GM12878 (cell line): Measurements from ENCODE around the gene CACNG1. TPM values are rescaled to one million over a fixed set of nuclear protein-coding genes. Genes with fewer than 3 reads are reported as not detected.

Source experiments
- ATAC-seq: fragments of 200-7000 bp; cut with Tn5 transposase; 3 replicates; pipeline ENCODE4 v1.9.1; 2020; ENCODE audit warnings: mild to moderate bottlenecking, moderate library complexity
- Bru-seq: library from RNA; stranded (reverse); fragments of 400-500 nt; gene quantifications from one replicate; lab custom pipeline; 2021; lab: Mats Ljungman, UMichigan
- BruChase-seq, 2 experiments: library from RNA; stranded (reverse); fragments of 400-500 nt; gene quantifications; one replicate each; lab custom pipeline; 2021; lab: Mats Ljungman, UMichigan
- BruUV-seq: library from RNA; stranded (reverse); fragments of 400-500 nt; replicated peaks from 2 replicates; lab custom pipeline; 2021; lab: Mats Ljungman, UMichigan
- CTCF ChIA-PET: fragments of 300-600 bp; sonication (Branson Sonifier 250); formaldehyde crosslinking; extraction: SDS; loops from one replicate; lab custom pipeline; 2021; ENCODE audit warnings: inconsistent platforms; lab: Yijun Ruan, JAX
- POLR2A ChIA-PET: fragments of 350-600 bp; formaldehyde crosslinking; extraction: SDS; loops from one replicate; lab custom pipeline; 2021; ENCODE audit warnings: inconsistent platforms; lab: Charles Lee
- RAD21 ChIA-PET: fragments of 300-600 bp; sonication (Branson Sonifier 250); formaldehyde crosslinking; loops from one replicate; lab custom pipeline; 2023; ENCODE audit warnings: antibody characterized with exemption; ENCODE audit not compliant: unreplicated experiment; lab: Charles Lee
- SMC1A ChIA-PET: fragments of 300-600 bp; sonication (Branson Sonifier 250); formaldehyde crosslinking; loops from one replicate; lab custom pipeline; 2023; ENCODE audit not compliant: unreplicated experiment, uncharacterized antibody; lab: Charles Lee
- DNase-seq: peaks from one replicate; pipeline ENCODE4 v3.0.0-alpha.2; 2011; ENCODE audit warnings: low read depth, low spot score
- FAIRE-seq: peaks from 3 replicates; lab custom pipeline; 2011; peaks lifted over from hg19 to GRCh38; lab: Jason Lieb, UNC
- H2AFZ ChIP-seq: 2 replicates; pipeline ENCODE4 v1.6.0; 2011; ENCODE audit warnings: low read depth, low read length, control low read depth; ENCODE audit not compliant: control insufficient read depth
- H3K27ac ChIP-seq: 2 replicates; pipeline ENCODE4 v1.5.1; 2011; ENCODE audit warnings: control low read depth; ENCODE audit not compliant: control insufficient read depth, insufficient read depth
- H3K27me3 ChIP-seq, 2 experiments: replicated peaks in 1 of 2; 2 replicates each; pipeline versions ENCODE4 v1.6.0 to v1.6.1; 2011; ENCODE audit warnings: low read length in 1 of 2; ENCODE audit not compliant: control insufficient read depth in 2 of 2, insufficient read depth in 2 of 2
- H3K36me3 ChIP-seq, 2 experiments: 2 replicates each; pipeline ENCODE4 v1.5.1; 2011; ENCODE audit warnings: low read length in 1 of 2; ENCODE audit not compliant: control insufficient read depth in 2 of 2, insufficient read depth in 2 of 2
- H3K4me1 ChIP-seq: 2 replicates; pipeline ENCODE4 v1.6.1; 2011; ENCODE audit warnings: mild to moderate bottlenecking, low read length, moderate library complexity, mixed read lengths; ENCODE audit not compliant: control insufficient read depth, insufficient read depth
- H3K4me2 ChIP-seq: 2 replicates; pipeline ENCODE4 v1.6.0; 2011; ENCODE audit warnings: control low read depth; ENCODE audit not compliant: control insufficient read depth, insufficient read depth
- H3K4me3 ChIP-seq: fragments of 200-600 bp; sonication (generic); 2 replicates; pipeline ENCODE4 v1.5.1; 2016
- H3K79me2 ChIP-seq: 2 replicates; pipeline ENCODE4 v1.6.0; 2011; ENCODE audit warnings: low read length; ENCODE audit not compliant: control insufficient read depth, insufficient read depth
- H3K9ac ChIP-seq: 2 replicates; pipeline ENCODE4 v1.8.0; 2011; ENCODE audit warnings: low read length, control low read depth, mixed read lengths; ENCODE audit not compliant: control insufficient read depth, insufficient read depth
- H3K9me3 ChIP-seq: replicated peaks from 3 replicates; pipeline ENCODE4 v1.5.1; 2011; ENCODE audit warnings: mild to moderate bottlenecking, low read length; ENCODE audit not compliant: control insufficient read depth, insufficient read depth
- H4K20me1 ChIP-seq: 2 replicates; pipeline ENCODE4 v1.6.0; 2011; ENCODE audit not compliant: control insufficient read depth, insufficient read depth
- CREB1 ChIP-seq: IDR thresholded peaks from 2 replicates; pipeline ENCODE4 v1.6.1; 2012; ENCODE audit warnings: low read depth, mild to moderate bottlenecking, inconsistent platforms
- E4F1 ChIP-seq: fragments of 450-650 bp; IDR thresholded peaks from 2 replicates; pipeline ENCODE4 v1.6.1; 2018; ENCODE audit warnings: borderline replicate concordance, mild to moderate bottlenecking; ENCODE audit not compliant: partially characterized antibody
- HSF1 ChIP-seq: fragments of 150-350 bp; IDR thresholded peaks from 2 replicates; pipeline ENCODE4 v1.6.1; 2014; ENCODE audit warnings: mild to moderate bottlenecking, low read depth, low read length
- IKZF1 ChIP-seq: fragments of 450-650 bp; conservative IDR thresholded peaks from 2 replicates; pipeline ENCODE4 v1.6.1; 2017; ENCODE audit warnings: antibody characterized with exemption, mild to moderate bottlenecking
- KDM1A ChIP-seq: fragments of 200-600 bp; sonication (generic); IDR thresholded peaks from 2 replicates; pipeline ENCODE4 v1.6.1; 2016; ENCODE audit warnings: borderline replicate concordance
- MYC ChIP-seq: IDR thresholded peaks from 2 replicates; pipeline ENCODE4 v1.6.1; 2011; ENCODE audit warnings: mild to moderate bottlenecking, low read length, moderate library complexity, inconsistent platforms; ENCODE audit not compliant: insufficient read depth, insufficient replicate concordance, insufficient read length, severe bottlenecking
- POLR2AphosphoS5 ChIP-seq: IDR thresholded peaks from 2 replicates; pipeline ENCODE4 v1.6.1; 2011; ENCODE audit warnings: mild to moderate bottlenecking, low read length, inconsistent platforms
- SMC3 ChIP-seq: IDR thresholded peaks from 2 replicates; pipeline ENCODE4 v1.6.1; 2011; ENCODE audit warnings: low read length, improper control_type of control experiment, borderline replicate concordance
- SP1 ChIP-seq: IDR thresholded peaks from one replicate; pipeline ENCODE4 v1.6.1; 2011; ENCODE audit warnings: low read depth, low read length
- TARDBP ChIP-seq: IDR thresholded peaks from 2 replicates; pipeline ENCODE4 v1.6.1; 2016; ENCODE audit warnings: borderline replicate concordance
- ZBED1 ChIP-seq: IDR thresholded peaks from 2 replicates; pipeline ENCODE4 v1.6.1; 2016; ENCODE audit warnings: borderline replicate concordance
- ZNF274 ChIP-seq: IDR thresholded peaks from one replicate; pipeline ENCODE4 v1.8.0; 2011; ENCODE audit not compliant: insufficient read length, insufficient read depth
- WGBS: methylation state at CpG from one replicate; pipeline ENCODE4 v1.1.6; 2016; ENCODE audit warnings: low lambda C conversion rate; ENCODE audit not compliant: insufficient replicate concordance, insufficient coverage; ENCODE audit errors: missing lambda C conversion rate; 5-methylcytosine and 5-hydroxymethylcytosine counted together
- in situ Hi-C: fragments of 300-500 bp; cut with MboI; formaldehyde crosslinking; loops from 9 replicates; pipeline ENCODE4 v1.14.3; 2018; ENCODE audit warnings: mixed read lengths
- intact Hi-C: fragments of 100-400 bp; cut with micrococcal nuclease; formaldehyde crosslinking; loops from one replicate; pipeline ENCODE4 v1.14.2; 2022; ENCODE audit not compliant: unreplicated experiment
- long read RNA-seq, 2 experiments: library from polyadenylated mRNA; unstranded; transcript quantifications; one replicate each; pipeline ENCODE4 v2.0.0, GENCODE V29; 2019 to 2020
- polyA minus RNA-seq, 3 experiments: library from RNA; depleted of rRNA, polyadenylated mRNA; stranded (reverse); fragments of >200 nt; gene quantifications; 2 replicates each; pipeline ENCODE4 v1.2.3, GENCODE V29; 2011
- polyA plus RNA-seq, 11 experiments: library from polyadenylated mRNA; depleted of rRNA in 4 of 11; unstranded in 6 of 11; stranded (reverse) in 5 of 11; fragments of >200 nt; fragmentation: Nextera tagmentation in 4 of 11; fragmentation: Illumina TruSeq in 1 of 11; extraction: Ambion mirVana in 4 of 11; extraction: Trizol in 1 of 11; gene quantifications; 1 replicate in 1 of 11; 2 replicates in 10 of 11; pipeline versions ENCODE4 v1.2.1 to v1.2.3, GENCODE V29; 2011 to 2016; ENCODE audit warnings: inconsistent platforms in 2 of 11, missing spikeins in 2 of 11, low read depth in 1 of 11
- total RNA-seq, 4 experiments: library from RNA; depleted of rRNA in 3 of 4; stranded (reverse); fragments of >200 nt in 3 of 4; fragmentation: Illumina TruSeq in 1 of 4; extraction: Trizol in 1 of 4; gene quantifications; 2 replicates each; pipeline versions ENCODE4 v1.2.1 to v1.2.3, GENCODE V29; 2013 to 2021
- TF ChIP-seq, protein P1 (sequence below): IDR thresholded peaks from 2 replicates; pipeline ENCODE4 v1.6.1; 2012; ENCODE audit warnings: low read depth, low read length, improper control_type of control experiment

Gene CACNG1, protein sequence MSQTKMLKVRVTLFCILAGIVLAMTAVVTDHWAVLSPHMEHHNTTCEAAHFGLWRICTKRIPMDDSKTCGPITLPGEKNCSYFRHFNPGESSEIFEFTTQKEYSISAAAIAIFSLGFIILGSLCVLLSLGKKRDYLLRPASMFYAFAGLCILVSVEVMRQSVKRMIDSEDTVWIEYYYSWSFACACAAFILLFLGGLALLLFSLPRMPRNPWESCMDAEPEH
- total RNA-seq (2013; cell fraction: nucleolus; rRNA removed) = not detected in 2 replicates
- total RNA-seq (2014; rRNA removed) (0.49 TPM in 1 of 2 replicates, not detected in the other), total RNA-seq (2014; rRNA removed; fragmentation: Illumina TruSeq; extraction: Trizol) (not detected in 2 replicates), total RNA-seq (2021) (not detected in 2 replicates), polyA plus RNA-seq (2011; rRNA removed) (not detected in 2 replicates), polyA plus RNA-seq (2014; fragmentation: Illumina TruSeq; extraction: Trizol) (not detected in 2 replicates), polyA plus RNA-seq (2014; fragmentation: Nextera tagmentation; extraction: Ambion mirVana) (not detected), polyA plus RNA-seq (2014; rRNA removed) (not detected in 2 replicates), polyA plus RNA-seq (2016; fragmentation: Nextera tagmentation; extraction: Ambion mirVana) (not detected), polyA minus RNA-seq (2011; rRNA and poly(A)+ RNA removed) (not detected in 2 replicates), Bru-seq, nascent RNA (not detected), BruChase-seq, experiment 1, labeled RNA remaining after a 6-hour chase (percentile 7 among the genes with signal in this experiment), BruChase-seq, experiment 2, labeled RNA remaining after a 2-hour chase (percentile 17 among the genes with signal in this experiment)
- polyA plus RNA-seq (2011; ENCODE audit: low read depth) = not detected
- polyA plus RNA-seq (2011; cell fraction: cytosol; rRNA removed) = not detected in 2 replicates
- not detected in 2 replicates for polyA plus RNA-seq (2011; cell fraction: nucleus; rRNA removed)
- not detected in 2 replicates for polyA plus RNA-seq (2012)
- polyA minus RNA-seq (2011; cell fraction: cytosol; rRNA and poly(A)+ RNA removed) = not detected in 2 replicates
- not detected in 2 replicates for polyA minus RNA-seq (2011; cell fraction: nucleus; rRNA and poly(A)+ RNA removed)
- long read RNA-seq, experiment 1 = 0 reads
- long read RNA-seq, experiment 2 = 0 reads

DNA sequence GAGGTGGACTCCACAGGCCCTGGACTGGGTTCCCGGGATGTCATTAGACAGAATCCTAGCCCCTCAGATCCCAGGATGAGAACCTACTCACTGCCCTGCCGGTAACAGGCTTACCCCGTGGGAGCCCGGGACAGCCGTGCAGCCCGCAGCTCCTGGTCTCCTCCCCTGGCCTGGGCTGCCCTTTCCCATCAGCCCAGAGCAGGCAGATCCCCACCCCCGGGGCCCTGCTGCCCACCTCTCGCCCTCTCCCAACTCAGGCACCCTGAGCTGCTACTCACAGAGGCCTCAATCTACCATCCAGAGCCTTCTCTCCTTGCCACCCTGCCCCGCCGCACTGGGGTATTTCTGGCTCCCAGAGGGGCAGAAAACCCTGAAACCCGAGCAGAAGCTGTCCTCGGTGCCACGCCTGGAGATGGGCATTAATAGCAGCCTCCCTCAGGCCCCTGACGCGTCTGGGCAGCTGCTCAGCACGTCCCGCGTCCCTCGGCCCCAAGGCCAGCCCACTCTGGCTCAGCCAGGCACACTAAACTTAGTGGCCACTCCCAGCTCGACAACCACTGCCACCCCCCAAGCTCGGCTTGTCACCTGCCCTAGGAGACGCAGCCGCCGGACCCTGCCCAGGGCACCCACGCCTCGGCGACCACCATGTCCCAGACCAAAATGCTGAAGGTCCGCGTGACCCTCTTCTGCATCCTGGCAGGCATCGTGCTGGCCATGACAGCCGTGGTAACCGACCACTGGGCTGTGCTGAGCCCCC is at the start of gene CACNG1:
TSS of gene CACNG1 (plus strand) at position 539 of the 757 bp plus-strand sequence. CDS start at position 646, 107 bp downstream.
- Histone ChIP-seq H3K9ac (no peak within 1 kb of the TSS), H3K4me1 (no peaks in the 10 kb centered on the region), H3K4me2 (no peak within 1 kb of the TSS), H3K27ac (no peak within 1 kb of the TSS), H3K79me2 (no peaks in the 10 kb centered on the region), H3K36me3 (no peaks in the 10 kb centered on the region), H3K27me3 (no peaks in the 10 kb centered on the region), H3K9me3 (peaks cover 3% of the 10 kb centered on the region), H2AFZ (no peak within 1 kb of the TSS), H3K4me3 (no peak within 1 kb of the TSS), H4K20me1 (no peaks in the 10 kb centered on the region)
- DNase-seq = no peak
- ChIA-PET RAD21 (no interaction called here), CTCF (interaction anchor here (3.0 kb wide), 1 partner anchor 38 kb away, joined by 9 read pairs; no protein-coding TSS in a partner anchor), SMC1A (interaction anchor here (2.7 kb wide), 1 partner anchor 37 kb away, joined by 13 read pairs; no protein-coding TSS in a partner anchor), POLR2A (interaction anchor here (0.6 kb wide), 1 partner anchor 233 kb away, joined by 3 read pairs; no protein-coding TSS in a partner anchor)
- intact Hi-C loops = no loop called here
- BruUV-seq = no TSS peak
- WGBS = 70% methylated on average over 32 of the region's 32 CpGs
- in situ Hi-C loops = no loop called here
- FAIRE-seq = no peak
- ATAC-seq = no peak
- no peak for TF ChIP-seq IKZF1
- no peak for TF ChIP-seq TARDBP
- no peak for TF ChIP-seq POLR2AphosphoS5
- TF ChIP-seq MYC = no peak
- no peak for TF ChIP-seq E4F1
- no peak for TF ChIP-seq ZBED1
- TF ChIP-seq ZNF274 = no peak
- no peak for TF ChIP-seq CREB1
- TF ChIP-seq, protein P1, sequence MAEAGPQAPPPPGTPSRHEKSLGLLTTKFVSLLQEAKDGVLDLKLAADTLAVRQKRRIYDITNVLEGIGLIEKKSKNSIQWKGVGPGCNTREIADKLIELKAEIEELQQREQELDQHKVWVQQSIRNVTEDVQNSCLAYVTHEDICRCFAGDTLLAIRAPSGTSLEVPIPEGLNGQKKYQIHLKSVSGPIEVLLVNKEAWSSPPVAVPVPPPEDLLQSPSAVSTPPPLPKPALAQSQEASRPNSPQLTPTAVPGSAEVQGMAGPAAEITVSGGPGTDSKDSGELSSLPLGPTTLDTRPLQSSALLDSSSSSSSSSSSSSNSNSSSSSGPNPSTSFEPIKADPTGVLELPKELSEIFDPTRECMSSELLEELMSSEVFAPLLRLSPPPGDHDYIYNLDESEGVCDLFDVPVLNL = no peak
- no peak for TF ChIP-seq SMC3
- TF ChIP-seq SP1 = no peak
- no peak for TF ChIP-seq KDM1A
- TF ChIP-seq HSF1 = no peak
